Liver (tissue), 2 donors: ENCODE data around the gene KMT2A.

Source experiments
- HNF4G ChIP-seq: IDR thresholded peaks from 2 replicates; pipeline ENCODE4 v1.6.1; 2016; ENCODE audit warnings: antibody characterized with exemption
- NR2F2 ChIP-seq: IDR thresholded peaks from 2 replicates; pipeline ENCODE4 v1.6.1; 2016; ENCODE audit warnings: antibody characterized with exemption
- RAD21 ChIP-seq, 2 donors: IDR thresholded peaks; 2 replicates each; pipeline ENCODE4 v1.6.1; 2016; ENCODE audit warnings: antibody characterized with exemption in 2 of 2, mild to moderate bottlenecking in 2 of 2
- YY1 ChIP-seq: IDR thresholded peaks from 2 replicates; pipeline ENCODE4 v1.6.1; 2016; ENCODE audit warnings: antibody characterized with exemption, mild to moderate bottlenecking
- donor health status: healthy.

- no peak for TF ChIP-seq YY1
- no peak for TF ChIP-seq HNF4G
- no peak for TF ChIP-seq RAD21 (IDR thresholded peaks at IDR 0.05)
- no peak for TF ChIP-seq NR2F2
Observed at GRCh38 chr11:118473537-118473936, 37.2 kb downstream of the KMT2A start.
